Measurements from ENCODE around the gene ANKRD63.

Gene ANKRD63

GRCh38 chr15:40322531-40323238 is 39.8 kb upstream of the ANKRD63 start:
- no peak for TF ChIP-seq SIN3A (IDR thresholded peaks at IDR 0.05; ENCODE audit: borderline replicate concordance, insufficient read depth, low read length)
- no peak for TF ChIP-seq TAF1 (IDR thresholded peaks at IDR 0.05; ENCODE audit: borderline replicate concordance, insufficient read depth, low read length)
- no peak for TF ChIP-seq FOXP2 (optimal IDR thresholded peaks at IDR 0.05; ENCODE audit: borderline replicate concordance, extremely low read depth, extremely low read length, insufficient read depth)
- TF ChIP-seq POLR2AphosphoS5 (IDR thresholded peaks at IDR 0.05; ENCODE audit: low read depth, low read length), result no peak
- TF ChIP-seq REST (IDR thresholded peaks at IDR 0.05; ENCODE audit: insufficient read depth in 1 of 2, low read depth in 2 of 2, low read length in 2 of 2), result no peak

GRCh38 chr15:40320931-40321371 is 38.1 kb upstream of the ANKRD63 start:
- TF ChIP-seq REST (IDR thresholded peaks at IDR 0.05; ENCODE audit: insufficient read depth in 1 of 2, low read depth in 2 of 2, low read length in 2 of 2), result no peak
- TF ChIP-seq SIN3A (IDR thresholded peaks at IDR 0.05; ENCODE audit: borderline replicate concordance, insufficient read depth, low read length), result no peak
- TF ChIP-seq TAF1 (IDR thresholded peaks at IDR 0.05; ENCODE audit: borderline replicate concordance, insufficient read depth, low read length), result no peak
- TF ChIP-seq POLR2AphosphoS5 (IDR thresholded peaks at IDR 0.05; ENCODE audit: low read depth, low read length), result no peak
- TF ChIP-seq FOXP2 (optimal IDR thresholded peaks at IDR 0.05; ENCODE audit: borderline replicate concordance, extremely low read depth, extremely low read length, insufficient read depth), result no peak

- TF ChIP-seq POLR2AphosphoS5 (IDR thresholded peaks at IDR 0.05; ENCODE audit: low read depth, low read length) (no peak), SIN3A (IDR thresholded peaks at IDR 0.05; ENCODE audit: borderline replicate concordance, insufficient read depth, low read length) (no peak), TAF1 (IDR thresholded peaks at IDR 0.05; ENCODE audit: borderline replicate concordance, insufficient read depth, low read length) (no peak), FOXP2 (optimal IDR thresholded peaks at IDR 0.05; ENCODE audit: borderline replicate concordance, extremely low read depth, extremely low read length, insufficient read depth) (no peak), REST (IDR thresholded peaks at IDR 0.05; ENCODE audit: insufficient read depth in 1 of 2, low read depth in 2 of 2, low read length in 2 of 2) (no peak)
These were observed 37.5 kb upstream of the ANKRD63 start for GRCh38 chr15:40320409-40320808.

GRCh38 chr15:40317580-40317979 is 34.7 kb upstream of the ANKRD63 start:
- TF ChIP-seq TAF1 (IDR thresholded peaks at IDR 0.05; ENCODE audit: borderline replicate concordance, insufficient read depth, low read length) (no peak), SIN3A (IDR thresholded peaks at IDR 0.05; ENCODE audit: borderline replicate concordance, insufficient read depth, low read length) (no peak), FOXP2 (optimal IDR thresholded peaks at IDR 0.05; ENCODE audit: borderline replicate concordance, extremely low read depth, extremely low read length, insufficient read depth) (no peak), POLR2AphosphoS5 (IDR thresholded peaks at IDR 0.05; ENCODE audit: low read depth, low read length) (no peak), REST (IDR thresholded peaks at IDR 0.05; ENCODE audit: insufficient read depth in 1 of 2, low read depth in 2 of 2, low read length in 2 of 2) (no peak)

Data from PFSK-1 (cell line).